ENCODE results near the gene LGALS3BP. TPM values are rescaled to one million over a fixed set of nuclear protein-coding genes. Genes with fewer than 3 reads are reported as not detected.

Gene LGALS3BP
- total RNA-seq, 1 donor from 2014 or later = 2.3 TPM

Other genes starting within 250 kb of the LGALS3BP start
- gene CYTH1, start 197.7 kb downstream of the LGALS3BP start, total RNA-seq = 44.1 and 53.9 TPM in 2 replicates
- gene USP36, start 139.1 kb downstream of the LGALS3BP start, total RNA-seq = 18.9 and 19.1 TPM in 2 replicates
- gene CEP295NL, start 76.7 kb downstream of the LGALS3BP start, total RNA-seq = 0.73 and 1.3 TPM in 2 replicates
- gene TIMP2, start 54.5 kb downstream of the LGALS3BP start, total RNA-seq = 34.1 and 39.5 TPM in 2 replicates
- gene CANT1, start 29.8 kb upstream of the LGALS3BP start, total RNA-seq = 54.4 and 105 TPM in 2 replicates
- 10.7 and 20.2 TPM in 2 replicates for gene C1QTNF1, start 44.2 kb upstream of the LGALS3BP start, total RNA-seq
- gene ENGASE, start 94.9 kb upstream of the LGALS3BP start, total RNA-seq = 11.2 and 16.9 TPM in 2 replicates

Measured in pulmonary artery endothelial cell (primary cell).